Activated CD4-positive, alpha-beta T cell treated with anti-CD3 and anti-CD28 coated beads, Interleukin-2, amount 50 U/mL, for 1 hour (primary cell): Measurements from ENCODE around the gene KCNG2.
"Not testable (repeated sequence)": the region's sequence is repeated elsewhere in the genome, so short reads cannot be mapped to it uniquely, and the experiment has no call there.

ENCODE experiments used
- DNase-seq: peaks from one replicate; pipeline ENCODE4 v3.0.0-alpha.2; 2020

KCNG2 gene

GRCh38 chr18:79872527-79873444 lies 75.0 kb downstream of the KCNG2 start:
- no peak for DNase-seq

GRCh38 chr18:79873449-79874110 lies 75.8 kb downstream of the KCNG2 start:
- no peak for DNase-seq

- no peak for DNase-seq
Observed at GRCh38 chr18:79874553-79875530, 77.1 kb downstream of the KCNG2 start.

- DNase-seq: no peak
Observed at GRCh38 chr18:79875531-79875919, 77.8 kb downstream of the KCNG2 start.

- no peak for DNase-seq
Observed at GRCh38 chr18:79875931-79876461, 78.3 kb downstream of the KCNG2 start.

GRCh38 chr18:79876497-79876896 lies 78.8 kb downstream of the KCNG2 start:
- no peak for DNase-seq

GRCh38 chr18:79877163-79878091 lies 79.7 kb downstream of the KCNG2 start:
- DNase-seq: no peak

GRCh38 chr18:79878246-79878645 lies 80.5 kb downstream of the KCNG2 start:
- DNase-seq: not testable (repeated sequence)

- DNase-seq: no peak
Observed at GRCh38 chr18:79878741-79879378, 81.1 kb downstream of the KCNG2 start.

GRCh38 chr18:79879566-79879965 lies 81.8 kb downstream of the KCNG2 start:
- DNase-seq: no peak

GRCh38 chr18:79881695-79882094 lies 84.0 kb downstream of the KCNG2 start:
- DNase-seq: no peak

- no peak for DNase-seq
Observed at GRCh38 chr18:79882522-79883241, 84.9 kb downstream of the KCNG2 start.

GRCh38 chr18:79883461-79884293 lies 85.9 kb downstream of the KCNG2 start:
- no peak for DNase-seq

- no peak for DNase-seq
Observed at GRCh38 chr18:79884294-79884962, 86.7 kb downstream of the KCNG2 start.

GRCh38 chr18:79884963-79885728 lies 87.4 kb downstream of the KCNG2 start:
- no peak for DNase-seq

GRCh38 chr18:79887181-79888000 lies 89.7 kb downstream of the KCNG2 start:
- DNase-seq: no peak

- no peak for DNase-seq
Observed at GRCh38 chr18:79888016-79888415, 90.3 kb downstream of the KCNG2 start.
